Left kidney (tissue), 2 donors: ENCODE results near the gene CNNM4. TPM values are rescaled to one million over a fixed set of nuclear protein-coding genes. Genes with fewer than 3 reads are reported as not detected.
"Not testable (repeated sequence)": the region's sequence is repeated elsewhere in the genome, so short reads cannot be mapped to it uniquely, and the experiment has no call there.

ENCODE experiments used
- DNase-seq: peaks from one replicate; pipeline ENCODE4 v3.0.0-alpha.2; 2013
- polyA plus RNA-seq: library from polyadenylated mRNA; unstranded; fragments of 120-200 nt; gene quantifications from one replicate; pipeline ENCODE4 v1.2.1, GENCODE V29; 2013; ENCODE audit not compliant: insufficient read length

The CNNM4 gene
- polyA plus RNA-seq, 1 donor = 14.3 TPM

- DNase-seq = no peak
Measured at GRCh38 chr2:96789245-96789617, 28.5 kb downstream of the CNNM4 start.

- no peak for DNase-seq
Measured at GRCh38 chr2:96792772-96793749, 32.4 kb downstream of the CNNM4 start.

- DNase-seq = no peak
Measured at GRCh38 chr2:96795076-96795475, 34.4 kb downstream of the CNNM4 start.

GRCh38 chr2:96796497-96796896, 35.8 kb downstream of the CNNM4 start:
- not testable (repeated sequence) for DNase-seq

GRCh38 chr2:96797066-96797625, 36.4 kb downstream of the CNNM4 start:
- no peak for DNase-seq

GRCh38 chr2:96798733-96799622, 38.3 kb downstream of the CNNM4 start:
- no peak for DNase-seq

- no peak for DNase-seq
Measured at GRCh38 chr2:96799623-96799935, 38.9 kb downstream of the CNNM4 start.

- no peak for DNase-seq
Measured at GRCh38 chr2:96800061-96801004, 39.6 kb downstream of the CNNM4 start.

GRCh38 chr2:96801005-96801785, 40.5 kb downstream of the CNNM4 start:
- peak; percentile 58 for DNase-seq

- no peak for DNase-seq
Measured at GRCh38 chr2:96801786-96802595, 41.3 kb downstream of the CNNM4 start.

GRCh38 chr2:96802721-96803120, 42.0 kb downstream of the CNNM4 start:
- no peak for DNase-seq

GRCh38 chr2:96804986-96805385, 44.3 kb downstream of the CNNM4 start:
- DNase-seq = no peak

- not testable (repeated sequence) for DNase-seq
Measured at GRCh38 chr2:96805946-96806345, 45.2 kb downstream of the CNNM4 start.

- DNase-seq = no peak
Measured at GRCh38 chr2:96806468-96807126, 45.9 kb downstream of the CNNM4 start.

GRCh38 chr2:96807127-96807471, 46.4 kb downstream of the CNNM4 start:
- no peak for DNase-seq

- DNase-seq = no peak
Measured at GRCh38 chr2:96808176-96808837, 47.6 kb downstream of the CNNM4 start.

- no peak for DNase-seq
Measured at GRCh38 chr2:96809216-96809882, 48.6 kb downstream of the CNNM4 start.
